Measurements from ENCODE around the gene CFDP1.

The CFDP1 gene

GRCh38 chr16:75361936-75362335 is 71.4 kb downstream of the CFDP1 start:
- no peak for DNase-seq (ENCODE audit: low spot score)
- TF ChIP-seq CTCF (IDR thresholded peaks at IDR 0.05; ENCODE audit: extremely low read depth, missing control alignments), result no peak

GRCh38 chr16:75354170-75354569 is 79.1 kb downstream of the CFDP1 start:
- no peak for DNase-seq (ENCODE audit: low spot score)

GRCh38 chr16:75351183-75351582 is 82.1 kb downstream of the CFDP1 start:
- no peak for TF ChIP-seq CTCF (IDR thresholded peaks at IDR 0.05; ENCODE audit: extremely low read depth, missing control alignments)
- DNase-seq (ENCODE audit: low spot score), result no peak

More at GRCh38 chr16:75354170-75354569, 79.1 kb downstream of the CFDP1 start:
- no peak for TF ChIP-seq CTCF (IDR thresholded peaks at IDR 0.05; ENCODE audit: extremely low read depth, missing control alignments)

- no peak for TF ChIP-seq CTCF (IDR thresholded peaks at IDR 0.05; ENCODE audit: extremely low read depth, missing control alignments)
- no peak for DNase-seq (ENCODE audit: low spot score)
Observed at GRCh38 chr16:75345711-75346110, 87.6 kb downstream of the CFDP1 start.

- no peak for TF ChIP-seq CTCF (IDR thresholded peaks at IDR 0.05; ENCODE audit: extremely low read depth, missing control alignments)
- no peak for DNase-seq (ENCODE audit: low spot score)
Observed at GRCh38 chr16:75343941-75344340, 89.4 kb downstream of the CFDP1 start.

- no peak for TF ChIP-seq CTCF (IDR thresholded peaks at IDR 0.05; ENCODE audit: extremely low read depth, missing control alignments)
Observed at GRCh38 chr16:75343286-75343685, 90.0 kb downstream of the CFDP1 start.

GRCh38 chr16:75342308-75342811 is 90.9 kb downstream of the CFDP1 start:
- TF ChIP-seq CTCF (IDR thresholded peaks at IDR 0.05; ENCODE audit: extremely low read depth, missing control alignments), result no peak
- DNase-seq (ENCODE audit: low spot score), result no peak

More at GRCh38 chr16:75343286-75343685, 90.0 kb downstream of the CFDP1 start:
- no peak for DNase-seq (ENCODE audit: low spot score)
